Activated CD4-positive, alpha-beta T cell treated with anti-CD3 and anti-CD28 coated beads, Interleukin-2, amount 10 ng/mL, durations not matched to agents 7 days and 5 days (primary cell): ENCODE measurements around the gene UGT2B10. TPM values are rescaled to one million over a fixed set of nuclear protein-coding genes. Genes with fewer than 3 reads are reported as not detected.
"Not testable (repeated sequence)": the region's sequence is repeated elsewhere in the genome, so short reads cannot be mapped to it uniquely, and the experiment has no call there.

ENCODE experiments used
- CTCF ChIA-PET: fragments of 350-600 bp; sonication (Branson Sonifier 250); formaldehyde crosslinking; loops from one replicate; lab custom pipeline; 2021; ENCODE audit warnings: antibody characterized with exemption; lab: Charles Lee
- POLR2A ChIA-PET: fragments of 350-600 bp; sonication (Branson Sonifier 250); formaldehyde crosslinking; loops from one replicate; lab custom pipeline; 2021; ENCODE audit warnings: antibody characterized with exemption; lab: Charles Lee
- DNase-seq: peaks from one replicate; pipeline ENCODE4 v3.0.0-alpha.2; 2020
- H3K27ac Mint-ChIP-seq: one replicate; pipeline ENCODE4 v1.8.0; 2021; ENCODE audit warnings: mild to moderate bottlenecking, moderate library complexity, mixed read lengths
- H3K27me3 Mint-ChIP-seq: one replicate; pipeline ENCODE4 v1.8.0; 2021; ENCODE audit warnings: mixed read lengths
- H3K36me3 Mint-ChIP-seq: one replicate; pipeline ENCODE4 v1.8.0; 2021; ENCODE audit warnings: low read depth, mixed read lengths
- H3K4me1 Mint-ChIP-seq: one replicate; pipeline ENCODE4 v1.8.0; 2021; ENCODE audit warnings: mixed read lengths
- H3K4me3 Mint-ChIP-seq: one replicate; pipeline ENCODE4 v1.8.0; 2021; ENCODE audit warnings: mild to moderate bottlenecking, moderate library complexity, mixed read lengths
- H3K9me3 Mint-ChIP-seq: one replicate; pipeline ENCODE4 v1.8.0; 2021; ENCODE audit warnings: mixed read lengths
- total RNA-seq, 2 experiments: library from RNA; stranded (reverse); gene quantifications; one replicate each; pipeline ENCODE4 v1.2.3, GENCODE V29; 2021

UGT2B10 gene
- total RNA-seq: not detected

DNA sequence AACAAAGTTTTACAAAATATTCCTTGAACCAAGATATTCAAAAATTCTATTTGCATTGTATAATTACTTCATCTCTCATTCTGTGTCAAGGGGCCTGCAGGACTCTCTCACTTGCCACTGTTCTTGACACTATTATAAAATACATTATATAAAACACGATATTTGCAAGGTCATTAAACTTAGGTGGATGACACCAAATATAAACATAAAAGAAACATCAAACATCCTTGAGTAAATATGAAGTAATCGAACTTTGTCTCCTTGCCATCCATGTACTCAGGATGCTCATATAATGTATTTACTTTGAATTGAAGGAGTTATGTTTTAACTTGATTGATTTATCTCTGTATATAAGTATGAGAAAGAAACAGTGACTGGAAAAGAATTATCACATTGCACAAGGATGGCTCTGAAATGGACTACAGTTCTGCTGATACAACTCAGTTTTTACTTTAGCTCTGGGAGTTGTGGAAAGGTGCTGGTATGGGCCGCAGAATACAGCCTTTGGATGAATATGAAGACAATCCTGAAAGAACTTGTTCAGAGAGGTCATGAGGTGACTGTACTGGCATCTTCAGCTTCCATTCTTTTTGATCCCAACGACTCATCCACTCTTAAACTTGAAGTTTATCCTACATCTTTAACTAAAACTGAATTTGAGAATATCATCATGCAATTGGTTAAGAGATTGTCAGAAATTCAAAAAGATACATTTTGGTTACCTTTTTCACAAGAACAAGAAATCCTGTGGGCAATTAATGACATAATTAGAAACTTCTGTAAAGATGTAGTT is at the start of gene UGT2B10:
UGT2B10 (plus strand) TSS at position 378 of the 793 bp plus-strand sequence; CDS start at position 404, 26 bp downstream.
- CTCF ChIA-PET, H3K27ac Mint-ChIP-seq, H3K4me3 Mint-ChIP-seq, POLR2A ChIA-PET, H3K4me1 Mint-ChIP-seq, H3K9me3 Mint-ChIP-seq, H3K27me3 Mint-ChIP-seq, DNase-seq, H3K36me3 Mint-ChIP-seq: not testable (repeated sequence)

DNA sequence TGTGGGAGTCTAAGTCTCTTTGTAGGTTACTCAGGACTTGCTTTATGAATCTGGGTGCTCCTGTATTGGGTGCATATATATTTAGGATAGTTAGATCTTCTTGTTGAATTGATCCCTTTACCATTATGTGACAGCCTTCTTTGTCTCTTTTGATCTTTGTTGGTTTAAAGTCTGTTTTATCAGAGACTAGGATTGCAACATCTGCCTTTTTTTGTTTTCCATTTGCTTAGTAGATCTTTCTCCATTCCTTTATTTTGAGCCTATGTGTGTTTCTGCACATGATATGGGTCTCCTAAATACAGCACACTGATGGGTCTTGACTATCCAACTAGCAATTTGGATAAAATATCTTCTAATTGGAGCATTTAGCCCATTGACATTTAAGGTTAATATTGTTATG is 44.0 kb upstream of the UGT2B10 start:
- H3K27ac Mint-ChIP-seq, DNase-seq, H3K4me3 Mint-ChIP-seq, H3K9me3 Mint-ChIP-seq, H3K4me1 Mint-ChIP-seq, POLR2A ChIA-PET, CTCF ChIA-PET, H3K27me3 Mint-ChIP-seq, H3K36me3 Mint-ChIP-seq: not testable (repeated sequence)

DNA sequence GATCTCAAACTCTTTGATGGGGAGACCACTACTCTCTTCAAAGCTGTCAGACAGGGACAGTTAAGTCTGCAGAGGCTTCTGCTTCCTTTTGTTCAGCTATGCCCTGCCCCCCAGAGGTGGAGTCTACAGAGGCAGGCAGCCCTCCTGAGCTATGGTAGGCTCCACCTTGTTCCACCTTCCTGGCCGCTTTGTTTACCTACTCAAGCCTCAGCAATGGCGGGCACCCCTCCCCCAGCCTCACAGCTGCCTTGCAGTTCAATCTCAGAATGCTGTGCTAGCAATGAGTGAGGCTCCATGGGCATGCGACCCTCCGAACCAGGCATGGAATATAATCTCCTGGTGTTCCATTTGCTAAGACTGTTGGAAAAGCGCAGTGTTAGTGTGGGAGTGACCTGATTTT is 42.1 kb upstream of the UGT2B10 start:
- H3K27me3 Mint-ChIP-seq: peaks cover 2% of the 10 kb centered on the region
- no peak for DNase-seq
- H3K36me3 Mint-ChIP-seq: no peaks in the 10 kb centered on the region
- no peaks in the 10 kb centered on the region for H3K4me1 Mint-ChIP-seq
- ChIA-PET POLR2A (no interaction called here), CTCF (no interaction called here)
- no peaks in the 10 kb centered on the region for H3K9me3 Mint-ChIP-seq
- no peak overlapping the region for H3K4me3 Mint-ChIP-seq
- H3K27ac Mint-ChIP-seq: no peak overlapping the region

DNA sequence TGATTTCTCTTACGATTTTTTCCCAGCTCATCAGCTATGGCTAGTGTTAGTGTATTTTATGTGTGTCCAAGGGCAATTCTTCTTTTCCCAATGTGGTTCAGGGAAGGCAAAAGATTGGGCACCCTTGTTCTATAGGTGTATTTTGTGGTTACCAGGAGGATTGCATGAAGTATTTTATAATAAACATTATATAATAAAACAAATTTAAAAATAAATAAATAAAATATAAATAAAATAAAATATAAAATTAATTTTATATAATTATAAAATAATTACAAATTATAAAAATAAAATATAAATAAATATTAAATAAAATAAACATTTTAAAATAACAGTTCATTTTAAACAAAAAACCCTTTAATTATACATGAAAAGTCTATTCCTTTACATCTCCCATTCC is 35.6 kb upstream of the UGT2B10 start:
- Mint-ChIP-seq H3K4me3 (no peak overlapping the region), H3K27me3 (no peaks in the 10 kb centered on the region), H3K36me3 (no peaks in the 10 kb centered on the region), H3K27ac (no peak overlapping the region), H3K4me1 (no peaks in the 10 kb centered on the region), H3K9me3 (peaks cover 11% of the 10 kb centered on the region)
- no peak for DNase-seq
- POLR2A ChIA-PET: no interaction called here
- CTCF ChIA-PET: no interaction called here

DNA sequence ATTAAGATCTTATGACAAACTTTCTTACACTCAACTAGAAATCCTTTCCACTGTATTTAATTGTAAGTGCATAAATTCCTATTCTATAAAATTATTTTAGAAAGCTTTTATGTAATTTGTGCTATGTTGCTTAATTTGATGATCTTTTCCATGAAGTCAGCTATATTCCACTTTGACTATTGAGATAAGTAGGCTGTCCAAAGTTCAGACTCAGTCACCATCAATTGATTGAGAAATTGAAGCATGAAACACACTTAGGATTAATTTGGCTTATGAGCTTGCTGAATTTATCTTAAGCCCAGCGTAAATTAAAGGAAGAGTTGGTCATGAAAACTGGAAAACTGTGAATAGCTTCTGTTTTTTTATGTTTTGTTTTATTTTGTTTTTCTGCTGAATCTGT is 18.7 kb upstream of the UGT2B10 start:
- DNase-seq: no peak
- POLR2A ChIA-PET: no interaction called here
- Mint-ChIP-seq H3K27ac (no peak overlapping the region), H3K4me1 (no peaks in the 10 kb centered on the region), H3K9me3 (no peaks in the 10 kb centered on the region), H3K36me3 (no peaks in the 10 kb centered on the region), H3K27me3 (no peaks in the 10 kb centered on the region), H3K4me3 (no peak overlapping the region)
- CTCF ChIA-PET: no interaction called here

DNA sequence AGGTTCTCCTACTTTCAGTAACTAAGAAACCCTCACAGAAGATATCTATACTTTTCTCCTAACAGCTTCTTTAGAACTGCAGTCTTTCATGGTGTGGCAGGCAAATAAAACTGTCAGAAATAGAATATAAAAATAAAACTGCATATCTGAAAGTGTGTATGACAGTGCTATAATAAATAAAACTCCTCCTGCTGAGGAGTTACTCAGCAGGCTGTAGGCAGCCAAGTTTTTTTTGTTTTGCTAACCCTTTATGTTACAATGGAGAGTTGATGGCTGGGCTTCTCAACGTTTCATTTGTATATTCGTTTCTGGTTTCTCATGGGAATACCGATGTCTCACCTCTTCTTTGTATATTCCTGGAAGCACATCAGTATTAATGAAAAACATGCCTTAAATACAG is 18.2 kb upstream of the UGT2B10 start:
- Mint-ChIP-seq H3K27me3 (no peaks in the 10 kb centered on the region), H3K27ac (no peak overlapping the region), H3K4me3 (no peak overlapping the region), H3K9me3 (no peaks in the 10 kb centered on the region), H3K36me3 (no peaks in the 10 kb centered on the region), H3K4me1 (no peaks in the 10 kb centered on the region)
- no peak for DNase-seq
- CTCF ChIA-PET: no interaction called here
- POLR2A ChIA-PET: no interaction called here

DNA sequence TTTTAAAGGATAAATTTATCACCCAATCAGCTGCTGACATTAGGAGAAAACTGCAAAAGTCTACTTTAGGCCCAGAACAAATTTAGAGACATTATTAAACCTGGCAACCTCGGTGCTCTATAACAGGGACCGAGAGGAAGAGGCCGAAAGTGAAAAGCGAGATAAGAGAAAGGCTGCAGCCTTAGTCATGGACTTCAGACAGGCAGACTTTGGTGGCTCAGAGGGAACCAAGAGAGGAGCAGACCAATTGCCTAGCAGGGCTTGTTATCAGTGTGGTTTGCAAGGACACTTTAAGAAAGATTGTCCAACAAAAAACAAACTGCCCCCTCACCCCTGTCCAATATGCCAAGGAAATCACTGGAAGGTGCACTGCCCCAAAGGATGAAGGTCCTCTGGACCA is 12.8 kb upstream of the UGT2B10 start:
- CTCF ChIA-PET: no interaction called here
- no peak overlapping the region for H3K27ac Mint-ChIP-seq
- POLR2A ChIA-PET: no interaction called here

DNA sequence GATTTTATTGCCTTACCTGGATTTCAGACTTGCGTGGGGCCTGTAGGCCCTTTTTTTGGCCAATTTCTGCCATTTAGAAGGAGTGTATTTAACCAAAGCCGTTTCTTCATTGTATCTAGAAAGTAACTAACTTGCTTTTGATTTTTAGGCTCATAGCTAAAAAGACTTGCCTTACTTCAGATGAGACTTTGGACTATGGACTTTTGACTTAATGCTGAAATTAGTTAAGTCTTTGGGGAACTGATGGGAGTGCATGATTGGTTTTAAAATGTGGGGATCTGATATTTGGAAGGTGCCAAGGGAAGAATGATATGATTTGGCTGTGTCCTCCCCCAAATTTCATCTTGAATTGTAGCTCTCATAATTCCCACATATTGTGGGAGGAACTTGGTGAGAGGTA is 7.7 kb upstream of the UGT2B10 start:
- no peaks in the 10 kb centered on the region for H3K4me1 Mint-ChIP-seq
- no peaks in the 10 kb centered on the region for H3K36me3 Mint-ChIP-seq
- CTCF ChIA-PET: no interaction called here
- no peaks in the 10 kb centered on the region for H3K27me3 Mint-ChIP-seq
- H3K27ac Mint-ChIP-seq: no peak overlapping the region
- POLR2A ChIA-PET: no interaction called here
- DNase-seq: no peak
- H3K9me3 Mint-ChIP-seq: no peaks in the 10 kb centered on the region
- no peak overlapping the region for H3K4me3 Mint-ChIP-seq

More for the DNA sequence above, 12.8 kb upstream of the UGT2B10 start:
- Mint-ChIP-seq H3K36me3 (no peaks in the 10 kb centered on the region), H3K9me3 (no peaks in the 10 kb centered on the region), H3K4me1 (no peaks in the 10 kb centered on the region), H3K27me3 (no peaks in the 10 kb centered on the region), H3K4me3 (no peak overlapping the region)
- DNase-seq: no peak

DNA sequence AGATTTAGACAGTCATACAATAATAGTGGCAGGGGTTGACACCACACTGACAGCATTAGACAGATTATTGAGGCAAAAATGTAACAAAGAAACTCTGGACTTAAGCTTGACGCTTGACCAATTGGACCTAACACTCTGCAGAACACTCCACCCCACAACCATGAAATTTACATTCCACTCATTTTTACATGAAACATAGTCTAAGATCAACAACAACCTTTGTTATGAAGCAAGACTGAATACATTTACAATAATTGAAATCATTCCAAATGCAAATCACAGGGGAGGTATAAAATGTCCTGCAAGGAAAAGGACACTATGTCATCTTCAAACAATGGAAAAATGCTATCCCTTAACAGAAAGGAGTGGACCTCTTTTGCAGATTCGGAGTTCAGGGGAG is 4.9 kb upstream of the UGT2B10 start:
- no peaks in the 10 kb centered on the region for H3K4me1 Mint-ChIP-seq
- no peaks in the 10 kb centered on the region for H3K9me3 Mint-ChIP-seq
- ChIA-PET CTCF (no interaction called here), POLR2A (no interaction called here)
- H3K27me3 Mint-ChIP-seq: no peaks in the 10 kb centered on the region
- H3K27ac Mint-ChIP-seq: no peak overlapping the region
- no peak for DNase-seq
- no peak overlapping the region for H3K4me3 Mint-ChIP-seq
- H3K36me3 Mint-ChIP-seq: no peaks in the 10 kb centered on the region

DNA sequence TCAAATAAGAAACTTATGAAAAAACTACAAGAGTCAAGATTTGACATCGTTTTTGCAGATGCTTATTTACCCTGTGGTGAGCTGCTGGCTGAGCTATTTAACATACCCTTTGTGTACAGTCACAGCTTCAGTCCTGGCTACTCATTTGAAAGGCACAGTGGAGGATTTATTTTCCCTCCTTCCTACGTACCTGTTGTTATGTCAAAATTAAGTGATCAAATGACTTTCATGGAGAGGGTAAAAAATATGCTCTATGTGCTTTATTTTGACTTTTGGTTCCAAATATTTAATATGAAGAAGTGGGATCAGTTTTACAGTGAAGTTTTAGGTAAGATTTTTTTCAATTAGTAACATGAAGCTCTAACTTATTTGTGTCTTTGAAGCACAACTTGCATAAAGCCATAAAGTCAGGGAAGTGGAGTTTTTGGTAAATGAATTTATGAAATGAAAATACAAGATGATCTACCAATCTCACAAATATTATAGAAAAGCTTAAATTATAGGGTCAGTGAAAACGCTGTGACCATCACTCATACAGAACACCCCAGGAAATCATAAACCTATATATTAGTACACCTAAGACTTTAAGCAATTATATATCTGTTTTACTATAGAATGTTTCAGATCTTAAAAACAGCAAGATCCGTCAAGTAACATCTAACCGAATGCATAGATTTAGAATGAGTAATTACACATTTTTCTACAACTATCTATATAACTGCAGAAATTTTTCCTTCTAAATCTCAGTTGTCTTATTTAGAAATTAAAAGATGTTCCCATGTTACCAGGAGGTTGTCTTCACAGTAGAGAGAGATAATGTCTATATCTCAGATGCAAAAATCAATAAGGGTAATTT is 844 bp downstream of the UGT2B10 start:
- DNase-seq, H3K9me3 Mint-ChIP-seq, H3K36me3 Mint-ChIP-seq, H3K27me3 Mint-ChIP-seq, H3K27ac Mint-ChIP-seq, POLR2A ChIA-PET, H3K4me3 Mint-ChIP-seq, CTCF ChIA-PET, H3K4me1 Mint-ChIP-seq: not testable (repeated sequence)

DNA sequence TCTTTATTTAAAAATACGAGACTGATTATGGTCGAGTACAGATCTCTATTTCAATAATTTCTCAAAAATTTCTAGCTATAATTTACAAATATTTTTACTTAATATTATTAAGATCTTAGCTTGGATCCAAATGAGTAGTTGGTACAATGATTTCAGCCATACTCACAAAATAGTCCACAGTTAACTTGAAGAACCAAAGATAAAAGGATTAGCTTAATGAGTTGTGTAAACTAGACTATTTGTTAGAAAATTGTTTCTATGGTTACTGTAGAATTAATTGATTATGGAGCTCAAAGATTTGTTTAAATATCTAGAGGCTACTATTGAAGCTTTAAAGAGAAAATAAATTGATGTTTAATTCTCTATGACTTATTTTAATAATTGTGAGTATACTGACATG is 1.6 kb downstream of the UGT2B10 start:
- H3K27me3 Mint-ChIP-seq: no peaks in the 10 kb centered on the region
- ChIA-PET POLR2A (no interaction called here), CTCF (no interaction called here)
- H3K27ac Mint-ChIP-seq: no peak overlapping the region
- H3K36me3 Mint-ChIP-seq: no peaks in the 10 kb centered on the region
- no peaks in the 10 kb centered on the region for H3K9me3 Mint-ChIP-seq
- no peaks in the 10 kb centered on the region for H3K4me1 Mint-ChIP-seq
- H3K4me3 Mint-ChIP-seq: no peak overlapping the region
- no peak for DNase-seq

DNA sequence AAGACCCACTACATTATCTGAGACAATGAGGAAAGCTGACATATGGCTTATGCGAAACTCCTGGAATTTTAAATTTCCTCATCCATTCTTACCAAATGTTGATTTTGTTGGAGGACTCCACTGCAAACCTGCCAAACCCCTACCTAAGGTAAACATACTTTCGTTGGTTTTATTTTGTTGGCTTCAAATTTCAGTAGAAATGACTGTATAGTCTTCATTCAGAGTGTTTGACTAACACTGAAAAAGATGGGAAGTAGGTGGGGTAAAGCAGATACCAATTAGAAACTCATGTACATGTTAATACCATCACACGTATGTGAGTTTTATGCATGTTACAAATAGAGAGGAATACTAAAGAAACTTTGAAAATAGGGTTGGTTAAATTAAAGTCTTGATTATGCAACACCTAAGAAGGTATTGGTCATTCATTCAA is 2.3 kb downstream of the UGT2B10 start:
- H3K4me3 Mint-ChIP-seq, H3K36me3 Mint-ChIP-seq, H3K4me1 Mint-ChIP-seq, H3K9me3 Mint-ChIP-seq, CTCF ChIA-PET, POLR2A ChIA-PET, H3K27ac Mint-ChIP-seq, H3K27me3 Mint-ChIP-seq, DNase-seq: not testable (repeated sequence)

DNA sequence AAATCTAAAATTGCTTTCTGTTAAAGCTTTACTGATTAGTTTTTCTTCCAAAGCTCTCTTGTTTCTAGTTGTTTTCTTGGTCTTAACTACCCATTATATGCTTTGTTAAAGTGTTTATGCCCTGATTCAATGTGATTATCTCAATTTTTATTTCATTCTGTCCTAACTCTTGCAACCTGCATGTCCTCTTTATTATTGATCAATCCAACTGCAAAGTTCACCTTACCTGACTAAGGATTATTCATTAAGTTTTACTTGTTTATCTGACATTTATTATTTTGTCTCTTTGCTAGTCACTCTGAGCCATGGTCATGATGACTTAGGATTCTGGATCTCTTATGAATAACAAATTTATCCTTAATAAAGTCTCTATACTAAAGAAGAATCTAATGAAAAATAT is 15.8 kb downstream of the UGT2B10 start:
- no peaks in the 10 kb centered on the region for H3K4me1 Mint-ChIP-seq
- POLR2A ChIA-PET: no interaction called here

More for the DNA sequence above, 15.8 kb downstream of the UGT2B10 start:
- no peak overlapping the region for H3K4me3 Mint-ChIP-seq
- CTCF ChIA-PET: no interaction called here
- no peak for DNase-seq
- H3K36me3 Mint-ChIP-seq: no peaks in the 10 kb centered on the region
- no peaks in the 10 kb centered on the region for H3K27me3 Mint-ChIP-seq
- H3K27ac Mint-ChIP-seq: no peak overlapping the region
- H3K9me3 Mint-ChIP-seq: no peaks in the 10 kb centered on the region
